Heart right ventricle (tissue), 16 donors: ENCODE results near the gene GTF2H1. TPM values are rescaled to one million over a fixed set of nuclear protein-coding genes. Genes with fewer than 3 reads are reported as not detected.

Source experiments
- ATAC-seq, 8 donors: fragments of 200-7000 bp; cut with Tn5 transposase; one replicate each; pipeline ENCODE4 v1.9.1; 2020; ENCODE audit warnings: mild to moderate bottlenecking in 8 of 8, moderate library complexity in 8 of 8, moderate number of reproducible peaks in 1 of 8
- DNase-seq, 2 donors: peaks; one replicate each; pipeline ENCODE4 v3.0.0-alpha.2; 2020
- H3K27ac ChIP-seq, 10 donors: fragments of 200-600 bp; sonication (generic) in 2 of 10; one replicate each; pipeline versions ENCODE4 v1.5.0 to v1.8.0; 2020 to 2022; ENCODE audit warnings: mild to moderate bottlenecking in 3 of 10
- H3K27me3 ChIP-seq, 7 donors: fragments of 200-600 bp; one replicate each; pipeline ENCODE4 v1.8.0; 2021 to 2022; ENCODE audit warnings: mild to moderate bottlenecking in 2 of 7
- H3K36me3 ChIP-seq, 9 donors: fragments of 200-600 bp; sonication (generic) in 1 of 9; one replicate each; pipeline versions ENCODE4 v1.5.0 to v1.8.0; 2020 to 2022; ENCODE audit warnings: mild to moderate bottlenecking in 2 of 9
- H3K4me1 ChIP-seq, 9 donors: fragments of 200-600 bp; sonication (generic) in 1 of 9; one replicate each; pipeline versions ENCODE4 v1.5.0 to v1.8.0; 2020 to 2022; ENCODE audit warnings: mild to moderate bottlenecking in 4 of 9
- H3K4me3 ChIP-seq, 10 donors: fragments of 200-600 bp; sonication (generic) in 2 of 10; one replicate each; pipeline versions ENCODE4 v1.5.0 to v1.8.0; 2020 to 2022; ENCODE audit warnings: mild to moderate bottlenecking in 7 of 10, moderate library complexity in 2 of 10
- H3K9me3 ChIP-seq, 11 donors: fragments of 200-600 bp in 10 of 11; sonication (generic) in 2 of 11; one replicate each; pipeline versions ENCODE4 v1.5.0 to v1.8.0; 2013 to 2022; ENCODE audit warnings: mild to moderate bottlenecking in 2 of 11, control low read depth in 1 of 11, moderate library complexity in 1 of 11
- CTCF ChIP-seq, 9 donors: fragments of 200-600 bp; sonication (generic) in 2 of 9; IDR thresholded peaks; one replicate each; pipeline versions ENCODE4 v1.5.0 to v1.8.0; 2021 to 2022; ENCODE audit warnings: antibody characterized with exemption in 9 of 9, mild to moderate bottlenecking in 5 of 9, moderate library complexity in 1 of 9
- WGBS, 2 donors: extraction: QIAGEN DNeasy Blood & Tissue Kit; methylation state at CpG; one replicate each; pipeline ENCODE4 v1.1.7; 2013; ENCODE audit warnings: inconsistent platforms in 1 of 2; 5-methylcytosine and 5-hydroxymethylcytosine counted together
- intact Hi-C, 10 donors: fragments of 100-400 bp; cut with DNase I; formaldehyde crosslinking; loops; one replicate each; pipeline versions ENCODE4 v1.11.1 to v1.14.2; 2022
- microRNA-seq, 2 donors: library from miRNA; unstranded; fragments of <30 nt; microRNA quantifications; one replicate each; pipeline ENCODE4 v1.2.0, GENCODE V29; 2021
- polyA plus RNA-seq, 2 donors: library from polyadenylated mRNA; stranded (reverse); fragments of 200-250 nt; gene quantifications; one replicate each; pipeline ENCODE4 v1.2.3, GENCODE V29; 2013
- total RNA-seq, 10 donors: library from RNA; stranded (reverse); fragmentation: NEBNext Ultra II Directional in 3 of 10; extraction: Animal tissue kit (Norgen Biotek cat#: 25700) in 3 of 10; gene quantifications; one replicate each; pipeline versions ENCODE4 v1.2.1 to v1.2.4, GENCODE V29; 2021 to 2023
- donor health status: Arrhythmogenic right ventricular cardiomyopathy.
- donor health status: ischemic (EF 13 %, LVEDD 7.1; RV severe dilation, severe dysfunction).
- donor health status: healthy with polysubstance abuse.
- donor health status: DM: no; HTN: yes; CAD: no.
- donor health status: DM: no; HTN: no; CAD: no.
- donor health status: ischemic (EF 25% LVEDD 6.9; RV normal size, moderate dysfunction).
- donor health status: ischemic (EF 25% LVEDD 5.7; RV mildly dilated, moderate dysfunction).
- donor health status: healthy.
- donor health status: DM: yes; HTN: yes; CAD: no.
- donor health status: Ischemic cardiomyopathy.
- donor health status: ischemic (EF 35%, LVEDD 5.7; RV mildly dilated, moderate dysfunction).
- donor health status: nonischemic (EF 11% LVEDD 7.7; RV severe dilation, severe dysfunction).
- donor health status: DM: yes; HTN: yes; CAD: no.
- donor health status: PGD.
- donor health status: ischemic (EF 29% LVEDD 5.4; RV normal size, mild dysfunction).
- donor health status: nonischemic (EF 23%, LVEDD 6.1; RV moderate dilation, normal function).

Gene GTF2H1
- total and polyA plus RNA-seq, 12 donors = 14.9 to 27.9 (median 24.3) TPM

GRCh38 chr11:18416459-18416858 lies 94.1 kb downstream of the GTF2H1 start:
- no peak overlapping the region for H3K4me3 ChIP-seq
- no peak for TF ChIP-seq CTCF (IDR thresholded peaks at IDR 0.05)
- intact Hi-C loops = no loop called here

More at GRCh38 chr11:18416459-18416858, 94.1 kb downstream of the GTF2H1 start:
- no peaks in the 10 kb centered on the region for H3K9me3 ChIP-seq
- DNase-seq = no peak
- no peak for ATAC-seq
- H3K27me3 ChIP-seq = no peaks in the 10 kb centered on the region
- WGBS, 2 donors = 68 to 70% methylated on average over 3 of the region's 3 CpGs
- H3K4me1 ChIP-seq = peaks cover 0 to 4% (median 0%) of the 10 kb centered on the region in 9 donors
- no peaks in the 10 kb centered on the region for H3K36me3 ChIP-seq
- H3K27ac ChIP-seq = no peak overlapping the region

Small RNAs within 50 kb of the gene (microRNA-seq; reads per million reads assigned to microRNA genes)
- 0 reads per million in 2 donors for gene MIR3159

Other genes starting within 250 kb of the GTF2H1 start
- 10 to 100 TPM in 1 of 10 donors, 1 to 10 TPM in 9; 4.9 to 11.8 (median 7.1) TPM for gene SAAL1, start 216.5 kb upstream of the GTF2H1 start, total RNA-seq
- gene SAAL1, start 216.5 kb upstream of the GTF2H1 start, polyA plus RNA-seq = 10 to 100 TPM in 1 of 2 donors, 1 to 10 TPM in 1; 6.5 to 16.5 TPM
- not detected for gene MRGPRX3, start 190.0 kb upstream of the GTF2H1 start, total RNA-seq
- not detected for gene MRGPRX3, start 190.0 kb upstream of the GTF2H1 start, polyA plus RNA-seq
- not detected for gene MRGPRX4, start 149.7 kb upstream of the GTF2H1 start, total RNA-seq
- gene MRGPRX4, start 149.7 kb upstream of the GTF2H1 start, polyA plus RNA-seq = not detected
- gene SAA4, start 85.8 kb upstream of the GTF2H1 start, total RNA-seq = not detected
- gene SAA4, start 85.8 kb upstream of the GTF2H1 start, polyA plus RNA-seq = not detected
- 1 to 10 TPM in 2 of 10 donors, under 1 TPM in 2, not detected in 6; 0.61 to 4.1 (median 1.7) TPM for gene SAA2, start 73.9 kb upstream of the GTF2H1 start, total RNA-seq
- gene SAA2, start 73.9 kb upstream of the GTF2H1 start, polyA plus RNA-seq = 1 to 10 TPM in 1 of 2 donors, not detected in 1; 2.1 TPM
- gene SAA1, start 56.3 kb upstream of the GTF2H1 start, total RNA-seq = 10 to 100 TPM in 1 of 10 donors, 1 to 10 TPM in 5, under 1 TPM in 2, not detected in 2; 0.57 to 29.0 (median 1.6) TPM
- gene SAA1, start 56.3 kb upstream of the GTF2H1 start, polyA plus RNA-seq = 10 to 100 TPM; 10.1 to 16.1 TPM
- gene HPS5, start 427 bp upstream of the GTF2H1 start, total RNA-seq = 10 to 100 TPM in 9 of 10 donors, 1 to 10 TPM in 1; 9.9 to 14.9 (median 12.5) TPM
- gene HPS5, start 427 bp upstream of the GTF2H1 start, polyA plus RNA-seq = 1 to 10 TPM; 5.3 to 5.5 TPM
- gene LDHA, start 72.0 kb downstream of the GTF2H1 start, total RNA-seq = 100 to 1,000 TPM; 165 to 918 (median 298) TPM
- 100 to 1,000 TPM; 121 to 840 TPM for gene LDHA, start 72.0 kb downstream of the GTF2H1 start, polyA plus RNA-seq
- gene LDHC, start 89.8 kb downstream of the GTF2H1 start, total RNA-seq = 1 to 10 TPM in 3 of 10 donors, under 1 TPM in 1, not detected in 6; 0.37 to 3.1 (median 2.6) TPM
- under 1 TPM in 1 of 2 donors, not detected in 1; 0.37 TPM for gene LDHC, start 89.8 kb downstream of the GTF2H1 start, polyA plus RNA-seq
- not detected for gene LDHAL6A, start 133.3 kb downstream of the GTF2H1 start, total RNA-seq
- gene LDHAL6A, start 133.3 kb downstream of the GTF2H1 start, polyA plus RNA-seq = not detected
- 10 to 100 TPM; 59.7 to 77.6 (median 68.7) TPM for gene TSG101, start 204.4 kb downstream of the GTF2H1 start, total RNA-seq
- gene TSG101, start 204.4 kb downstream of the GTF2H1 start, polyA plus RNA-seq = 10 to 100 TPM; 21.9 to 62.4 TPM